ENCODE data around the gene TIAM2.
"Not testable (repeated sequence)": the region's sequence is repeated elsewhere in the genome, so short reads cannot be mapped to it uniquely, and the experiment has no call there.

TIAM2 gene

DNA sequence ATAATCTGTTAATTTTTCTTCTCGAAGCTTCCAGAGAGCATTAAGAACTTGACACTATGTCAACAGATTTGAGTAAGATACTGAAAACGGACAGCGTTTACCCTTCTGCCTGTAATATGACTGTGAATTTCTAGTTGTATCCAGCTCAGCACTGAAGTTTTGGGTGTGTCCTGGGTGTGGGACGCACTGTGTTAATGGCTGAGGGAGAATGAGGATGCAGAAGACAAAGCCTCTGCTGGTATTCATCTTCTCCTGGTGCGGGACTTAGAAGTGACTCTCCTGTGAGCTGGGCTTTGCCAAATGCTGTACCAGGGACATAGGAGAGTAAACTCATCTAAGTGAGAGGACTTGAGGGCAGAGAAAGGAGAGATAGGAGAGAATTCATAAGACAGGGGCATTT is 178.4 kb downstream of the TIAM2 start:
- TF ChIP-seq, protein P1, sequence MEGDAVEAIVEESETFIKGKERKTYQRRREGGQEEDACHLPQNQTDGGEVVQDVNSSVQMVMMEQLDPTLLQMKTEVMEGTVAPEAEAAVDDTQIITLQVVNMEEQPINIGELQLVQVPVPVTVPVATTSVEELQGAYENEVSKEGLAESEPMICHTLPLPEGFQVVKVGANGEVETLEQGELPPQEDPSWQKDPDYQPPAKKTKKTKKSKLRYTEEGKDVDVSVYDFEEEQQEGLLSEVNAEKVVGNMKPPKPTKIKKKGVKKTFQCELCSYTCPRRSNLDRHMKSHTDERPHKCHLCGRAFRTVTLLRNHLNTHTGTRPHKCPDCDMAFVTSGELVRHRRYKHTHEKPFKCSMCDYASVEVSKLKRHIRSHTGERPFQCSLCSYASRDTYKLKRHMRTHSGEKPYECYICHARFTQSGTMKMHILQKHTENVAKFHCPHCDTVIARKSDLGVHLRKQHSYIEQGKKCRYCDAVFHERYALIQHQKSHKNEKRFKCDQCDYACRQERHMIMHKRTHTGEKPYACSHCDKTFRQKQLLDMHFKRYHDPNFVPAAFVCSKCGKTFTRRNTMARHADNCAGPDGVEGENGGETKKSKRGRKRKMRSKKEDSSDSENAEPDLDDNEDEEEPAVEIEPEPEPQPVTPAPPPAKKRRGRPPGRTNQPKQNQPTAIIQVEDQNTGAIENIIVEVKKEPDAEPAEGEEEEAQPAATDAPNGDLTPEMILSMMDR (conservative IDR thresholded peaks at IDR 0.05; ENCODE audit: low read length) = no peak
- no peak for DNase-seq (ENCODE audit: low read depth)
- no peak overlapping the region for H3K4me3 ChIP-seq (ENCODE audit: low read length)

DNA sequence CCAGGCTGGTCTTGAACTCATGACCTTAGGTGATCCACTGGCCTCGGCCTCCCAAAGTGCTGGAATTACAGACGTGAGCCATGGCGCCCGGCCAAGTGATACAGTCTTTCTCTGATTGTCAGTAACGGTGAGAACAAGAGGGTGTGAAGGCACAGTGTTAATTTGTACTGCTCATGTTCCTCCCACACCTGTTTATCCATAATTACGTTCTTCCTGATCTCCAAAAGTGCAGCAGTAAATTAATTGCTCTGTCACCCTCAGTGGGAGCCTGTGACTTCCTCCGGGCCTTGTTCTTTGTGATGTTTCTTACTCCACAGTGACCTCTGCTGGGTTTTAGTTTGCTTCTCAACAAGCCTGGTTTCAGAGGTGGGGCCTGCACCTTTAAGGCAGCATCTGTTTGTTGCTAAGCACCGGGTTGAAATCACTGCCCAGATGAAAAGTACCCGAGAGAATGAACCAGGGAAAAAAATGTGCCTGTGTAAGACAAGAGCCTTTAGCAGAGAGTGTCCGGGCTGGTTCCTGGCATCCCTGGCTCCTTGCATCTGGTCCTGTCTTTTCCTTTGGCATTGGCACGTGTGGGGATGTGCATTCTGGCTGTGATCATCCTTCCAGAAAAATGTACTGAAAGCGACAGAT is 179.6 kb downstream of the TIAM2 start:
- TF ChIP-seq, protein P1 (conservative IDR thresholded peaks at IDR 0.05; ENCODE audit: low read length) = peak; percentile 80
- DNase-seq (ENCODE audit: low read depth) = peak; percentile 84
- H3K4me3 ChIP-seq (ENCODE audit: low read length) = no peak overlapping the region

- peak; percentile 73 for DNase-seq (ENCODE audit: low read depth)
- TF ChIP-seq, protein P1 (conservative IDR thresholded peaks at IDR 0.05; ENCODE audit: low read length) = peak; percentile 79
- H3K4me3 ChIP-seq (ENCODE audit: low read length) = no peak overlapping the region
Measured at GRCh38 chr6:155177363-155177961, 182.3 kb downstream of the TIAM2 start.

DNA sequence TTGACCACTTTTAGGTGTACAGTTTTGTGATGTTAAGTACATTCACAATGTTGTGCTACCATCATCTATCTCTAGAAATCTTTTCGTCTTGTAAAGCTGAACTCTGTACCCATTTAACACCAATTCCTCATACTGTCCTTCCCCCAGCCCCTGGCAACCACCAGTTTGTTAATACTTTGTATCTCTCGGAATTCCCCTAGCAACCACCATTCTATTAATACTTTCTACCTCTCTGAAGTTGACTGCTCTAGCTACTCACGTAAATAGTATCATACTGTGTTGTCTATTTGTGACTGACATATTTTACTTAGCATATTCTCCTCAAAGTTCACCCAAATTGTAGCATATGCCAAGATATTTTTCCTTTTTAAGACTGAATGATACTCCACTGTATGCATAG is 186.4 kb downstream of the TIAM2 start:
- no peak overlapping the region for H3K4me3 ChIP-seq (ENCODE audit: low read length)
- no peak for DNase-seq (ENCODE audit: low read depth)
- TF ChIP-seq, protein P1 (conservative IDR thresholded peaks at IDR 0.05; ENCODE audit: low read length) = no peak

DNA sequence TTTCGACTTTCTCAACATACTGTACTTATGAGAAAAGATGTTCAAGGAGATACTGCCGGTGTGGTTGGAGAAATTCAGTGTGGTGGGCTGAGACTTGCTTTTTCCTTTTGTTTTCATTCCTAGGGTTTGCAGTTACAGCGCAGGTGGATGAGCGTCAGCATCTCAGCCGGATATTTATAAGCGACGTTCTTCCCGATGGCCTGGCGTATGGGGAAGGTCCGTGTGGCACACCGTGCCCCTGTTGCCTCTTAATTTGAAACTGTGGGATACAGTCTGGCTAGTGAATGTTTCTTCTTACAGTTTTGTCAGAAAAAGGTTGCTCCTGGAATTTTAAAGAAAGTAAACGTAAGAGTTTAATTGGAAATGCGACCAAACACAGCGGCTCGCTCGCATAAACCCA is 187.0 kb downstream of the TIAM2 start:
- H3K4me3 ChIP-seq (ENCODE audit: low read length) = no peak overlapping the region
- TF ChIP-seq, protein P1 (conservative IDR thresholded peaks at IDR 0.05; ENCODE audit: low read length) = no peak
- no peak for DNase-seq (ENCODE audit: low read depth)

GRCh38 chr6:155183095-155183494 is 188.0 kb downstream of the TIAM2 start:
- TF ChIP-seq, protein P1 (conservative IDR thresholded peaks at IDR 0.05; ENCODE audit: low read length) = no peak
- no peak overlapping the region for H3K4me3 ChIP-seq (ENCODE audit: low read length)
- DNase-seq (ENCODE audit: low read depth) = no peak

DNA sequence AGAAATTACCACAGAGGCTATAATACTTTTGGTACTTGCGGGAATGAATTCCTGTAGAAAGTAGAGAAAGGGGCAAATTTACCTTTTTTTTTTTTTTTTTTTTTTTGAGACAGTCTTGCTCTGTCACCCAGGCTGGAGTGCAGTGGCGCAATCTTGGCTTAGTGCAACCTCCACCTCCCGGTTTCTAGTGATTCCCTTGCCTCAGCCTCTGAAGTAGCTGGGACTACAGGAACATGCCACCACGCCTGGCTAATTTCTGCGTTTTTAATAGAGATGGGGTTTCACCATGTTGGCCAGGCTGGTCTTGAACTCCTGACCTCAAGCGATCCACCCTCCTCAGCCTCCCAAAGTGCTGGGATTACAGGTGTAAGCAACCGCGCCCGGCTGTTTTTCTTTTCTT is 189.9 kb downstream of the TIAM2 start:
- not testable (repeated sequence) for DNase-seq (ENCODE audit: low read depth); H3K4me3 ChIP-seq (ENCODE audit: low read length)
